GM20000 (cell line): ENCODE measurements around the gene SHTN1.

Experiments used
- DNase-seq: peaks from one replicate; pipeline ENCODE4 v3.0.0; 2012; ENCODE audit warnings: low spot score
- CTCF ChIP-seq: IDR thresholded peaks from 2 replicates; pipeline ENCODE4 v1.5.1; 2012; ENCODE audit warnings: mild to moderate bottlenecking, control low read depth; ENCODE audit errors: extremely low read depth, missing control alignments

SHTN1 gene

GRCh38 chr10:116985611-116986010 is 19.4 kb downstream of the SHTN1 start:
- DNase-seq = no peak
- no peak for TF ChIP-seq CTCF

- DNase-seq = no peak
- TF ChIP-seq CTCF = no peak
These were observed 20.6 kb downstream of the SHTN1 start for GRCh38 chr10:116984202-116984990.

- no peak for TF ChIP-seq CTCF
- no peak for DNase-seq
These were observed 24.9 kb downstream of the SHTN1 start for GRCh38 chr10:116980041-116980440.

GRCh38 chr10:116978901-116979300 is 26.1 kb downstream of the SHTN1 start:
- no peak for DNase-seq
- TF ChIP-seq CTCF = no peak

GRCh38 chr10:116974456-116975005 is 30.5 kb downstream of the SHTN1 start:
- DNase-seq = no peak
- no peak for TF ChIP-seq CTCF

GRCh38 chr10:116973946-116974455 is 31.0 kb downstream of the SHTN1 start:
- TF ChIP-seq CTCF = no peak
- no peak for DNase-seq

GRCh38 chr10:116973371-116973905 is 31.5 kb downstream of the SHTN1 start:
- no peak for DNase-seq
- TF ChIP-seq CTCF = no peak
